Measurements from ENCODE around the gene UBE2J1.
A peak's percentile ranks its signal among the peaks of the same experiment; 100 is the strongest.

DNA sequence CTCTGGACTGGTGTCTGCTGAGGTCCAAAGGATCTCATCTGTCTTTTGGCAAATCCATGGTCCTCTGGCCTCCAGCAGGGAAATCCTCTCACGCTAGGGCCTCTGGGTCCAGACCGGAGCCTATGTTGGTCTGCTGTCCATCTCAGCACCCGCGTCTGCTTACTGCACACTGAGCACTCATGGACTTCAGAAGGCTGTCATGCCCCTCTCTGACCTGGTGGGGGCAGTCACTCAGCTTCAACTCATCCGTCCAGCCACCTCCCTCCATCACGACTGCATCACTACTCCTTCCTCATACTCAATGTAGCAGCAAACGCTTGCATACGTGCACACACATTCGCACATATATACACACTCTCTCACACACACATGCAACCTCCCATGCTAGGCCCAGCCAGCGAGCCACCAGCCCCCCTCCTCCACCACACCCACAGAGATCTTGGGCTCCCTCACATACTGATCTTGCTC lies 70.7 kb downstream of the UBE2J1 start:
- TF ChIP-seq, protein P1, sequence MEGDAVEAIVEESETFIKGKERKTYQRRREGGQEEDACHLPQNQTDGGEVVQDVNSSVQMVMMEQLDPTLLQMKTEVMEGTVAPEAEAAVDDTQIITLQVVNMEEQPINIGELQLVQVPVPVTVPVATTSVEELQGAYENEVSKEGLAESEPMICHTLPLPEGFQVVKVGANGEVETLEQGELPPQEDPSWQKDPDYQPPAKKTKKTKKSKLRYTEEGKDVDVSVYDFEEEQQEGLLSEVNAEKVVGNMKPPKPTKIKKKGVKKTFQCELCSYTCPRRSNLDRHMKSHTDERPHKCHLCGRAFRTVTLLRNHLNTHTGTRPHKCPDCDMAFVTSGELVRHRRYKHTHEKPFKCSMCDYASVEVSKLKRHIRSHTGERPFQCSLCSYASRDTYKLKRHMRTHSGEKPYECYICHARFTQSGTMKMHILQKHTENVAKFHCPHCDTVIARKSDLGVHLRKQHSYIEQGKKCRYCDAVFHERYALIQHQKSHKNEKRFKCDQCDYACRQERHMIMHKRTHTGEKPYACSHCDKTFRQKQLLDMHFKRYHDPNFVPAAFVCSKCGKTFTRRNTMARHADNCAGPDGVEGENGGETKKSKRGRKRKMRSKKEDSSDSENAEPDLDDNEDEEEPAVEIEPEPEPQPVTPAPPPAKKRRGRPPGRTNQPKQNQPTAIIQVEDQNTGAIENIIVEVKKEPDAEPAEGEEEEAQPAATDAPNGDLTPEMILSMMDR (IDR thresholded peaks at IDR 0.05; ENCODE audit: low read length): peak; percentile 85
- TF ChIP-seq EZH2 (IDR thresholded peaks at IDR 0.05; ENCODE audit: borderline replicate concordance, low read length): no peak
